Right renal pelvis (tissue), 4 donors: Measurements from ENCODE around the gene NUBP1. TPM values are rescaled to one million over a fixed set of nuclear protein-coding genes. Genes with fewer than 3 reads are reported as not detected.

Experiments used
- DNase-seq, 4 donors: peaks; one replicate each; pipeline ENCODE4 v3.0.0-alpha.2; 2013; ENCODE audit warnings: low read depth in 4 of 4, low spot score in 3 of 4, missing footprints in 1 of 4
- polyA plus RNA-seq, 4 donors: library from polyadenylated mRNA; unstranded; fragments of 120-200 nt; gene quantifications; one replicate each; pipeline ENCODE4 v1.2.1, GENCODE V29; 2013; ENCODE audit not compliant: insufficient read length in 4 of 4

Gene NUBP1
- polyA plus RNA-seq, 4 donors = 31.5 to 37.3 (median 34.9) TPM

- no peak for DNase-seq
Observed at GRCh38 chr16:10791048-10791447, 47.4 kb downstream of the NUBP1 start.

- DNase-seq = no peak
Observed at GRCh38 chr16:10799736-10800135, 56.1 kb downstream of the NUBP1 start.

- no peak for DNase-seq
Observed at GRCh38 chr16:10805334-10805733, 61.7 kb downstream of the NUBP1 start.

- no peak for DNase-seq
Observed at GRCh38 chr16:10806698-10807097, 63.1 kb downstream of the NUBP1 start.

GRCh38 chr16:10808218-10808617 is 64.6 kb downstream of the NUBP1 start:
- DNase-seq = no peak

- no peak for DNase-seq
Observed at GRCh38 chr16:10808850-10809249, 65.2 kb downstream of the NUBP1 start.

GRCh38 chr16:10809706-10810105 is 66.1 kb downstream of the NUBP1 start:
- DNase-seq = no peak

GRCh38 chr16:10812312-10813098 is 68.9 kb downstream of the NUBP1 start:
- no peak for DNase-seq

GRCh38 chr16:10813099-10813455 is 69.4 kb downstream of the NUBP1 start:
- no peak for DNase-seq

GRCh38 chr16:10817514-10817913 is 73.9 kb downstream of the NUBP1 start:
- DNase-seq = no peak

GRCh38 chr16:10817963-10818941 is 74.6 kb downstream of the NUBP1 start, which contains the start of gene TVP23A:
TVP23A (minus strand) TSS chr16:10818794; CDS start chr16:10818493, 301 bp downstream.
- peak in 3 of 4 donors; percentile 3 to 21 (median 13) for DNase-seq

Other genes with a start within 250 kb of the NUBP1 start
- gene EMP2, start 163.2 kb upstream of the NUBP1 start, polyA plus RNA-seq = 10 to 100 TPM; 21.7 to 32.7 (median 25.8) TPM
- gene TEKT5, start 48.9 kb upstream of the NUBP1 start, polyA plus RNA-seq = under 1 TPM in 2 of 4 donors, not detected in 2; 0.19 to 0.37 TPM
- 1 to 10 TPM; 3.0 to 4.1 (median 3.7) TPM for gene TVP23A, start 75.0 kb downstream of the NUBP1 start, polyA plus RNA-seq
- gene CIITA, start 133.4 kb downstream of the NUBP1 start, polyA plus RNA-seq = 1 to 10 TPM; 5.2 to 9.1 (median 6.2) TPM
- gene DEXI, start 198.6 kb downstream of the NUBP1 start, polyA plus RNA-seq = 10 to 100 TPM; 45.6 to 52.0 (median 48.0) TPM
- gene CLEC16A, start 200.7 kb downstream of the NUBP1 start, polyA plus RNA-seq = 10 to 100 TPM; 22.9 to 24.5 (median 23.7) TPM